ENCODE data around the gene SLC16A13. TPM values are rescaled to one million over a fixed set of nuclear protein-coding genes. Genes with fewer than 3 reads are reported as not detected.

The SLC16A13 gene
- total and polyA plus RNA-seq, 7 experiments from 2014 or later: 1.8 to 20.9 (median 4.4) TPM

DNA sequence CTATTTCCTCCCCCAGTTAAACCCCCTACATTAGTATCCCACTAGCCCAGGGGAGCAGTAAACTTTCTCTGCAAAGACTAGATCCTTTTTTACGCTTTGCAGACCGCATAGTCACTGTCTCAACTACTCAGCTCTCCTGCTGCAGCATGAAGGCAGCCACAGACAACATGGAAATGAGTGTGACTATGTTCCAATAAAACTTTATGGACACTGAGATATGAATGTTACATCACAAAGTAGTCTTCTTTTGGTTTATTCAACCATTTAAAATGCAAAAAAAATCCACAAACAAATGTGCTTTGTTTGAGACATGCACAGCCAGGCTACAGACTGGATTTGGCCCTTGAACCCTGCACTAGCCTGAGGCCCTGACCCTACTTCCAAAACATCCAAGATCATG lies 25.3 kb upstream of the SLC16A13 start:
- peaks cover 0 to 5% (median 0%) of the 10 kb centered on the region in 11 donors for H3K9me3 Mint-ChIP-seq
- H3K27me3 Mint-ChIP-seq: no peaks in the 10 kb centered on the region
- ATAC-seq (no peak), DNase-seq (no peak)
- H3K27ac Mint-ChIP-seq: peak overlapping the region in 8 of 9 donors; percentile 16 to 100 (median 74)
- POLR2A ChIA-PET: no interaction called here
- Histone ChIP-seq H3K27me3 (ENCODE audit: control insufficient read depth in 2 of 2, insufficient read depth in 2 of 2, low read length in 2 of 2) (no peaks in the 10 kb centered on the region), H3K4me3 (ENCODE audit: low read length) (no peak overlapping the region), H3K36me3 (ENCODE audit: control insufficient read depth in 2 of 3, insufficient read depth in 3 of 3, low read length in 3 of 3) (peaks cover 0 to 28% (median 0%) of the 10 kb centered on the region in 3 experiments), H3K4me1 (ENCODE audit: control insufficient read depth in 2 of 2, insufficient read depth in 2 of 2, low read length in 2 of 2) (peaks cover 27 to 29% of the 10 kb centered on the region in 2 donors), H3K9me3 (ENCODE audit: control insufficient read depth in 2 of 3, low read length in 3 of 3) (no peaks in the 10 kb centered on the region), H3K27ac (ENCODE audit: low read depth, low read length) (peak overlapping the region; percentile 47)
- CTCF ChIA-PET: interaction anchor here (1.0 to 9.4 kb wide), 2 partner anchors 96 to 123 kb away, joined by 3 to 121 read pairs; no protein-coding TSS in a partner anchor
- intact Hi-C loops (cut with micrococcal nuclease): loop anchor here (5.0 to 10.0 kb wide), 9 partner anchors 37 to 1428 kb away; partner anchors contain the start of genes XAF1 (in 2 of the 2), FGF11 (in 1 of the 2), KIAA0753 (in 1 of the 2) and NDEL1 (in 1 of the 2)
- H3K36me3 Mint-ChIP-seq: peaks cover 0 to 20% (median 0%) of the 10 kb centered on the region in 5 donors
- H3K4me1 Mint-ChIP-seq: peaks cover 40 to 76% (median 50%) of the 10 kb centered on the region in 7 donors
- peak overlapping the region; percentile 38 to 99 (median 95) for H3K4me3 Mint-ChIP-seq

DNA sequence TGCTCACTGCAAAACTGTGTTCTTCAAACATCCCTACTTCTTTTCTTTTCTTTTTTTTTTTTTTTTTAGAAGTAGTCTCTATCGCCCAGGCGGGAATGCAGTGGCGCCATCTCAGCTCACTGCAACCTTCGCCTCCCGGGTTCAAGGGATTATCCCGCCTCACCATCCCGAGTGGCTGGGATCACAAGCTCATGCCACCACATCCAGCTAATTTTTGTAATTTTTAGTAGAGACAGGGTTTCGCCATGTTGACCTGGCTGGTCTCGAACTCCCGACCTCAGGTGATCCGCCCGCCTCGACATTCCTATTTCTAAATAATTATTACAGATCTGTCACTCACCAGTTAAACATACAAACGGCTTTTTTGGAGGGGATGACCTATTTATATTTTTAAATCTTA lies 24.4 kb upstream of the SLC16A13 start:
- Mint-ChIP-seq H3K4me3 (peak overlapping the region; percentile 85 to 99 (median 97)), H3K27me3 (no peaks in the 10 kb centered on the region), H3K27ac (peak overlapping the region; percentile 97 to 100 (median 100)), H3K9me3 (peaks cover 0 to 5% (median 0%) of the 10 kb centered on the region in 11 donors), H3K36me3 (peaks cover 0 to 20% (median 0%) of the 10 kb centered on the region in 5 donors), H3K4me1 (peaks cover 40 to 80% (median 59%) of the 10 kb centered on the region in 7 donors)
- CTCF ChIA-PET: interaction anchor here (1.2 to 9.4 kb wide), 3 partner anchors 10 to 97 kb away, joined by 7 to 121 read pairs (median 7); no protein-coding TSS in a partner anchor
- ATAC-seq (no peak), DNase-seq (no peak)
- Histone ChIP-seq H3K4me3 (ENCODE audit: low read length) (peak overlapping the region; percentile 97), H3K27me3 (ENCODE audit: control insufficient read depth in 2 of 2, insufficient read depth in 2 of 2, low read length in 2 of 2) (no peaks in the 10 kb centered on the region), H3K4me1 (ENCODE audit: control insufficient read depth in 2 of 2, insufficient read depth in 2 of 2, low read length in 2 of 2) (peaks cover 31 to 38% of the 10 kb centered on the region in 2 donors), H3K36me3 (ENCODE audit: control insufficient read depth in 2 of 3, insufficient read depth in 3 of 3, low read length in 3 of 3) (peaks cover 0 to 25% (median 0%) of the 10 kb centered on the region in 3 experiments), H3K27ac (ENCODE audit: low read depth, low read length) (peak overlapping the region; percentile 99), H3K9me3 (ENCODE audit: control insufficient read depth in 2 of 3, low read length in 3 of 3) (no peaks in the 10 kb centered on the region)
- intact Hi-C loops (cut with micrococcal nuclease): loop anchor here (5.0 to 10.0 kb wide), 9 partner anchors 36 to 1429 kb away; partner anchors contain the start of genes XAF1 (in 2 of the 2), FGF11 (in 1 of the 2), KIAA0753 (in 1 of the 2) and NDEL1 (in 1 of the 2)
- POLR2A ChIA-PET: interaction anchor here (0.7 to 1.0 kb wide), 2 partner anchors 21 to 121 kb away, joined by 4 to 5 read pairs; no protein-coding TSS in a partner anchor

DNA sequence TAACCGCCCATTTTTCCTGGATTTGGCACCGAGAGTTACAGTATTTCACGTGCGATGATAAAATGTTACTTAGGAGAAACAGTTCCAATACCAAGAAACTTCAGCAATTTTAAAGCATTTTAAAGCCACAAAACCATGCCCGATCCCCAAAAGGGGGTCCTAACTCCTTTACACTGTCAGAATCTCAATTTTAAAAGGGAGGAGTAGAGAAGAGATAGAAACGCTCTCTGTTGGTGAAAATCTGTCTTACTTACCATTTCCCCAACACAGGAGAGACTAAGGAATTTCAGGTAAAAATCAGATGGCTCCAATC lies 23.9 kb upstream of the SLC16A13 start:
- H3K36me3 ChIP-seq (ENCODE audit: control insufficient read depth in 2 of 3, insufficient read depth in 3 of 3, low read length in 3 of 3): peaks cover 0 to 25% (median 0%) of the 10 kb centered on the region in 3 experiments
- intact Hi-C loops (cut with micrococcal nuclease): loop anchor here (1.0 to 10.0 kb wide), 11 partner anchors 8 to 1887 kb away; partner anchors contain the start of genes XAF1 (in 2 of the 2), FGF11 (in 1 of the 2), KIAA0753 (in 1 of the 2) and NDEL1 (in 1 of the 2)
- peaks cover 31 to 41% of the 10 kb centered on the region in 2 donors for H3K4me1 ChIP-seq (ENCODE audit: control insufficient read depth in 2 of 2, insufficient read depth in 2 of 2, low read length in 2 of 2)
- ChIA-PET CTCF (interaction anchor here (0.7 to 1.4 kb wide), 3 partner anchors 10 to 1067 kb away, joined by 3 to 7 read pairs (median 7); no protein-coding TSS in a partner anchor), POLR2A (interaction anchor here (0.6 to 1.9 kb wide), 14 partner anchors 9 to 1428 kb away, joined by 3 to 17 read pairs (median 4); partner anchors contain the start of genes NLRP1 and SLC16A13)
- ATAC-seq (no peak), DNase-seq (no peak)
- Mint-ChIP-seq H3K9me3 (peaks cover 0 to 5% (median 0%) of the 10 kb centered on the region in 11 donors), H3K4me3 (peak overlapping the region; percentile 85 to 99 (median 97)), H3K27me3 (no peaks in the 10 kb centered on the region), H3K36me3 (peaks cover 0 to 20% (median 0%) of the 10 kb centered on the region in 5 donors), H3K4me1 (peaks cover 40 to 80% (median 59%) of the 10 kb centered on the region in 7 donors), H3K27ac (peak overlapping the region; percentile 97 to 100 (median 100))
- peak overlapping the region; percentile 97 for H3K4me3 ChIP-seq (ENCODE audit: low read length)
- no peaks in the 10 kb centered on the region for H3K9me3 ChIP-seq (ENCODE audit: control insufficient read depth in 2 of 3, low read length in 3 of 3)
- H3K27ac ChIP-seq (ENCODE audit: low read depth, low read length): peak overlapping the region; percentile 99
- H3K27me3 ChIP-seq (ENCODE audit: control insufficient read depth in 2 of 2, insufficient read depth in 2 of 2, low read length in 2 of 2): no peaks in the 10 kb centered on the region

- peaks cover 31 to 52% of the 10 kb centered on the region in 2 donors for H3K4me1 ChIP-seq (ENCODE audit: control insufficient read depth in 2 of 2, insufficient read depth in 2 of 2, low read length in 2 of 2)
- ATAC-seq (peak; percentile 89), DNase-seq (peak; percentile 96 to 98 (median 97))
- ChIA-PET CTCF (interaction anchor here (0.7 kb wide), 1 partner anchor 11 kb away, joined by 4 read pairs; no protein-coding TSS in a partner anchor), POLR2A (interaction anchor here (1.5 to 3.9 kb wide), 4 partner anchors 10 to 103 kb away, joined by 5 to 30 read pairs (median 9); partner anchors contain the start of gene SLC16A13)
- Mint-ChIP-seq H3K4me1 (peaks cover 30 to 81% (median 63%) of the 10 kb centered on the region in 7 donors), H3K27me3 (no peaks in the 10 kb centered on the region), H3K27ac (peak overlapping the region; percentile 97 to 100 (median 100)), H3K9me3 (peaks cover 0 to 5% (median 0%) of the 10 kb centered on the region in 11 donors), H3K36me3 (peaks cover 0 to 30% (median 4%) of the 10 kb centered on the region in 5 donors), H3K4me3 (peak overlapping the region; percentile 85 to 99 (median 97))
- H3K9me3 ChIP-seq (ENCODE audit: control insufficient read depth in 2 of 3, low read length in 3 of 3): no peaks in the 10 kb centered on the region
- peaks cover 0 to 26% (median 0%) of the 10 kb centered on the region in 3 experiments for H3K36me3 ChIP-seq (ENCODE audit: control insufficient read depth in 2 of 3, insufficient read depth in 3 of 3, low read length in 3 of 3)
- H3K27ac ChIP-seq (ENCODE audit: low read depth, low read length): peak overlapping the region; percentile 99
- intact Hi-C loops (cut with micrococcal nuclease): loop anchor here (1.0 to 10.0 kb wide), 23 partner anchors 8 to 1528 kb away; partner anchors contain the start of genes KIAA0753 (in 2 of the 2), XAF1 (in 2 of the 2), C17orf100 (in 1 of the 2) and DERL2 (in 1 of the 2)
- peak overlapping the region; percentile 97 for H3K4me3 ChIP-seq (ENCODE audit: low read length)
- no peaks in the 10 kb centered on the region for H3K27me3 ChIP-seq (ENCODE audit: control insufficient read depth in 2 of 2, insufficient read depth in 2 of 2, low read length in 2 of 2)
Measured at GRCh38 chr17:7014261-7014994, 21.4 kb upstream of the SLC16A13 start.

- Histone ChIP-seq H3K27me3 (ENCODE audit: control insufficient read depth in 2 of 2, insufficient read depth in 2 of 2, low read length in 2 of 2) (no peaks in the 10 kb centered on the region), H3K9me3 (ENCODE audit: control insufficient read depth in 2 of 3, low read length in 3 of 3) (no peaks in the 10 kb centered on the region), H3K4me3 (ENCODE audit: low read length) (peak overlapping the region; percentile 97), H3K4me1 (ENCODE audit: control insufficient read depth in 2 of 2, insufficient read depth in 2 of 2, low read length in 2 of 2) (peaks cover 26 to 52% of the 10 kb centered on the region in 2 donors), H3K27ac (ENCODE audit: low read depth, low read length) (peak overlapping the region; percentile 99), H3K36me3 (ENCODE audit: control insufficient read depth in 2 of 3, insufficient read depth in 3 of 3, low read length in 3 of 3) (peaks cover 0 to 19% (median 0%) of the 10 kb centered on the region in 3 experiments)
- peak; percentile 57 for ATAC-seq
- Mint-ChIP-seq H3K36me3 (peaks cover 0 to 25% (median 4%) of the 10 kb centered on the region in 5 donors), H3K4me1 (peaks cover 24 to 73% (median 56%) of the 10 kb centered on the region in 7 donors), H3K27ac (peak overlapping the region; percentile 96 to 100 (median 98)), H3K27me3 (no peaks in the 10 kb centered on the region), H3K9me3 (peaks cover 0 to 5% (median 0%) of the 10 kb centered on the region in 11 donors), H3K4me3 (peak overlapping the region; percentile 85 to 98 (median 92))
- ChIA-PET CTCF (interaction anchor here (0.6 to 1.7 kb wide), 6 partner anchors 10 to 117 kb away, joined by 3 to 5 read pairs (median 4); partner anchors contain the start of gene SLC16A13), POLR2A (interaction anchor here (0.6 to 3.9 kb wide), 8 partner anchors 9 to 219 kb away, joined by 3 to 30 read pairs (median 4); partner anchors contain the start of genes DVL2 and SLC16A13)
- intact Hi-C loops (cut with micrococcal nuclease): loop anchor here (1.0 to 10.0 kb wide), 23 partner anchors 7 to 1529 kb away; partner anchors contain the start of genes KIAA0753 (in 2 of the 2), XAF1 (in 2 of the 2), C17orf100 (in 1 of the 2) and DERL2 (in 1 of the 2)
- DNase-seq: peak in 8 of 9 donors; percentile 61 to 89 (median 78)
Measured at GRCh38 chr17:7014995-7015958, 20.5 kb upstream of the SLC16A13 start.

Data from naive thymus-derived CD4-positive, alpha-beta T cell (primary cell).